Mesenchymal stem cell (in vitro differentiated cells and primary cell): ENCODE data around the gene TMEM53.

Experiments used
- DNase-seq: peaks from one replicate; pipeline ENCODE4 v3.0.0-alpha.2; 2013
- H2AFZ ChIP-seq: one replicate; pipeline ENCODE4 v1.6.1; 2013; ENCODE audit warnings: low read depth, mild to moderate bottlenecking, control low read depth, inconsistent platforms, low read length, moderate library complexity
- H2AK5ac ChIP-seq: 2 replicates; pipeline ENCODE4 v1.6.1; 2013; ENCODE audit warnings: low read length, moderate library complexity, mild to moderate bottlenecking, inconsistent platforms; ENCODE audit not compliant: severe bottlenecking
- H2BK120ac ChIP-seq: one replicate; pipeline ENCODE4 v1.6.1; 2013; ENCODE audit warnings: low read depth, mild to moderate bottlenecking, inconsistent platforms, low read length, moderate library complexity
- H2BK12ac ChIP-seq, 2 experiments: one replicate each; pipeline ENCODE4 v1.6.1; 2013; ENCODE audit warnings: inconsistent platforms in 2 of 2, low read length in 2 of 2, mild to moderate bottlenecking in 2 of 2, moderate library complexity in 2 of 2, control low read depth in 1 of 2
- H2BK15ac ChIP-seq: one replicate; pipeline ENCODE4 v1.6.1; 2013; ENCODE audit warnings: mild to moderate bottlenecking, low read depth, inconsistent platforms; ENCODE audit not compliant: poor library complexity, severe bottlenecking
- H2BK5ac ChIP-seq: 2 replicates; pipeline ENCODE4 v1.6.1; 2013; ENCODE audit warnings: low read depth, mild to moderate bottlenecking, low read length, control low read depth, inconsistent platforms; ENCODE audit not compliant: poor library complexity, severe bottlenecking
- H3K14ac ChIP-seq, 2 experiments: one replicate each; pipeline ENCODE4 v1.6.1; 2013; ENCODE audit warnings: inconsistent platforms in 2 of 2, low read length in 2 of 2, control low read depth in 1 of 2, mild to moderate bottlenecking in 1 of 2, moderate library complexity in 1 of 2
- H3K18ac ChIP-seq, 2 experiments: one replicate each; pipeline ENCODE4 v1.6.1; 2013; ENCODE audit warnings: inconsistent platforms in 2 of 2, low read length in 2 of 2, control low read depth in 1 of 2, low read depth in 1 of 2, mild to moderate bottlenecking in 1 of 2
- H3K23ac ChIP-seq, 2 experiments: one replicate each; pipeline ENCODE4 v1.6.1; 2013; ENCODE audit warnings: inconsistent platforms in 2 of 2, low read length in 2 of 2, mild to moderate bottlenecking in 2 of 2, moderate library complexity in 2 of 2, control low read depth in 1 of 2
- H3K27ac ChIP-seq: 2 replicates; pipeline ENCODE4 v1.5.1; 2013; ENCODE audit warnings: mild to moderate bottlenecking, moderate library complexity, low read length, control low read depth, inconsistent platforms; ENCODE audit not compliant: poor library complexity, severe bottlenecking
- H3K27me3 ChIP-seq, 2 experiments: 2 replicates each; pipeline versions ENCODE4 v1.6.1 to v1.7.0; 2013; ENCODE audit warnings: low read length in 2 of 2, mild to moderate bottlenecking in 2 of 2, moderate library complexity in 2 of 2, control low read depth in 1 of 2, inconsistent platforms in 1 of 2; ENCODE audit not compliant: control insufficient read depth in 1 of 2, insufficient read depth in 1 of 2
- H3K36me3 ChIP-seq, 2 experiments: 2 replicates each; pipeline versions ENCODE4 v1.6.1 to v1.7.0; 2013; ENCODE audit warnings: low read length in 2 of 2, control low read depth in 1 of 2, inconsistent platforms in 1 of 2, low read depth in 1 of 2, mild to moderate bottlenecking in 1 of 2; ENCODE audit not compliant: insufficient read depth in 2 of 2, control insufficient read depth in 1 of 2
- H3K4ac ChIP-seq, 2 experiments: one replicate each; pipeline ENCODE4 v1.6.1; 2013; ENCODE audit warnings: inconsistent platforms in 2 of 2, low read length in 2 of 2, mild to moderate bottlenecking in 2 of 2, moderate library complexity in 2 of 2, control low read depth in 1 of 2, low read depth in 1 of 2
- H3K4me1 ChIP-seq: 2 replicates; pipeline ENCODE4 v1.6.1; 2013; ENCODE audit warnings: low read depth, low read length, control low read depth; ENCODE audit not compliant: control insufficient read depth, insufficient read depth
- H3K4me2 ChIP-seq: 2 replicates; pipeline ENCODE4 v1.6.1; 2013; ENCODE audit warnings: low read length, mild to moderate bottlenecking, inconsistent platforms; ENCODE audit not compliant: poor library complexity, severe bottlenecking
- H3K4me3 ChIP-seq, 2 experiments: 2 replicates each; pipeline versions ENCODE4 v1.5.1 to v1.7.0; 2013; ENCODE audit warnings: low read length in 2 of 2, mild to moderate bottlenecking in 2 of 2, control low read depth in 1 of 2, low read depth in 1 of 2; ENCODE audit not compliant: insufficient read depth in 1 of 2
- H3K79me1 ChIP-seq: replicated peaks from 2 replicates; pipeline ENCODE4 v1.6.1; 2013; ENCODE audit warnings: mild to moderate bottlenecking, control low read depth, low read length, inconsistent platforms; ENCODE audit not compliant: poor library complexity, severe bottlenecking
- H3K9ac ChIP-seq: 2 replicates; pipeline ENCODE4 v1.7.0; 2013; ENCODE audit warnings: mild to moderate bottlenecking, low read length, moderate library complexity
- H3K9me3 ChIP-seq: 2 replicates; pipeline ENCODE4 v1.7.0; 2013; ENCODE audit warnings: mild to moderate bottlenecking, low read length; ENCODE audit not compliant: control insufficient read depth
- H4K8ac ChIP-seq: one replicate; pipeline ENCODE4 v1.6.1; 2013; ENCODE audit warnings: inconsistent platforms, mild to moderate bottlenecking, low read length, moderate library complexity
- H4K91ac ChIP-seq: one replicate; pipeline ENCODE4 v1.6.1; 2013; ENCODE audit warnings: mild to moderate bottlenecking, low read length, inconsistent platforms
- WGBS: methylation state at CpG from one replicate; pipeline ENCODE4 v1.1.7; 2013; ENCODE audit warnings: mixed read lengths; 5-methylcytosine and 5-hydroxymethylcytosine counted together

The TMEM53 gene

GRCh38 chr1:44619261-44619900 is 54.9 kb downstream of the TMEM53 start:
- Histone ChIP-seq H2BK5ac (no peak overlapping the region), H2BK12ac (no peak overlapping the region), H4K8ac (no peak overlapping the region), H2AK5ac (no peak overlapping the region), H3K14ac (no peak overlapping the region), H3K27ac (no peak overlapping the region), H3K27me3 (peaks cover 14 to 45% of the 10 kb centered on the region in 2 experiments), H3K4me1 (peaks cover 10% of the 10 kb centered on the region), H2BK15ac (no peak overlapping the region), H2AFZ (no peak overlapping the region), H3K4me3 (no peak overlapping the region), H3K79me1 (no peaks in the 10 kb centered on the region), H3K18ac (no peak overlapping the region), H3K9me3 (no peaks in the 10 kb centered on the region), H3K36me3 (no peaks in the 10 kb centered on the region), H2BK120ac (no peak overlapping the region), H3K9ac (no peak overlapping the region), H3K23ac (no peak overlapping the region), H4K91ac (no peak overlapping the region), H3K4me2 (no peak overlapping the region), H3K4ac (no peak overlapping the region)
- 70% methylated on average over 9 of the region's 12 CpGs for WGBS
- DNase-seq: no peak

GRCh38 chr1:44617703-44618029 is 56.6 kb downstream of the TMEM53 start:
- H3K4me2 ChIP-seq: no peak overlapping the region
- H3K18ac ChIP-seq: no peak overlapping the region
- H2BK15ac ChIP-seq: no peak overlapping the region
- H4K91ac ChIP-seq: no peak overlapping the region
- peak overlapping the region; percentile 49 for H3K9ac ChIP-seq
- H3K36me3 ChIP-seq: no peaks in the 10 kb centered on the region
- 47% methylated on average over 1 of the region's 1 CpG for WGBS
- no peak overlapping the region for H3K27ac ChIP-seq
- H3K23ac ChIP-seq: no peak overlapping the region
- H3K14ac ChIP-seq: no peak overlapping the region
- no peak for DNase-seq
- no peak overlapping the region for H2BK120ac ChIP-seq
- H2BK5ac ChIP-seq: no peak overlapping the region
- peaks cover 10% of the 10 kb centered on the region for H3K4me1 ChIP-seq
- H2AK5ac ChIP-seq: no peak overlapping the region
- no peak overlapping the region for H4K8ac ChIP-seq
- H3K9me3 ChIP-seq: no peaks in the 10 kb centered on the region
- H2BK12ac ChIP-seq: no peak overlapping the region
- peak overlapping the region in 1 of 2 experiments; percentile 71 for H3K4me3 ChIP-seq
- peaks cover 11 to 51% of the 10 kb centered on the region in 2 experiments for H3K27me3 ChIP-seq
- no peak overlapping the region for H3K4ac ChIP-seq
- no peaks in the 10 kb centered on the region for H3K79me1 ChIP-seq
- H2AFZ ChIP-seq: no peak overlapping the region

GRCh38 chr1:44616991-44617702 is 57.1 kb downstream of the TMEM53 start:
- H3K9ac ChIP-seq: peak overlapping the region; percentile 49
- peak overlapping the region in 1 of 2 experiments; percentile 75 for H3K23ac ChIP-seq
- WGBS: 2% methylated on average over 42 of the region's 63 CpGs

GRCh38 chr1:44616284-44616990 is 57.8 kb downstream of the TMEM53 start:
- H3K27me3 ChIP-seq: peaks cover 17 to 59% of the 10 kb centered on the region in 2 experiments
- no peak for DNase-seq
- no peak overlapping the region for H4K91ac ChIP-seq
- H2AFZ ChIP-seq: no peak overlapping the region
- no peak overlapping the region for H2BK12ac ChIP-seq
- peak overlapping the region in 1 of 2 experiments; percentile 45 for H3K14ac ChIP-seq
- no peak overlapping the region for H3K4ac ChIP-seq
- peak overlapping the region in 1 of 2 experiments; percentile 62 for H3K23ac ChIP-seq
- peak overlapping the region in 1 of 2 experiments; percentile 14 for H3K18ac ChIP-seq
- H3K4me3 ChIP-seq: peak overlapping the region in 1 of 2 experiments; percentile 71
- WGBS: 67% methylated on average over 2 of the region's 4 CpGs
- H3K27ac ChIP-seq: no peak overlapping the region
- no peak overlapping the region for H4K8ac ChIP-seq
- H3K4me2 ChIP-seq: peak overlapping the region; percentile 47
- no peak overlapping the region for H2BK120ac ChIP-seq
- H3K9ac ChIP-seq: peak overlapping the region; percentile 49
- H3K4me1 ChIP-seq: peaks cover 10% of the 10 kb centered on the region
- no peaks in the 10 kb centered on the region for H3K79me1 ChIP-seq
- no peak overlapping the region for H2BK15ac ChIP-seq
- no peaks in the 10 kb centered on the region for H3K9me3 ChIP-seq
- H2BK5ac ChIP-seq: no peak overlapping the region
- no peaks in the 10 kb centered on the region for H3K36me3 ChIP-seq
- H2AK5ac ChIP-seq: no peak overlapping the region

More at GRCh38 chr1:44616991-44617702, 57.1 kb downstream of the TMEM53 start:
- peak overlapping the region; percentile 38 to 71 for H3K4me3 ChIP-seq
- no peaks in the 10 kb centered on the region for H3K36me3 ChIP-seq
- no peak overlapping the region for H2AK5ac ChIP-seq
- no peak overlapping the region for H2BK5ac ChIP-seq
- no peak overlapping the region for H2BK12ac ChIP-seq
- H3K27ac ChIP-seq: no peak overlapping the region
- no peaks in the 10 kb centered on the region for H3K79me1 ChIP-seq
- peak; percentile 41 for DNase-seq
- no peak overlapping the region for H4K8ac ChIP-seq
- peak overlapping the region; percentile 33 for H2BK15ac ChIP-seq
- H3K18ac ChIP-seq: peak overlapping the region; percentile 14 to 37
- no peak overlapping the region for H4K91ac ChIP-seq
- no peak overlapping the region for H2BK120ac ChIP-seq
- H3K4me1 ChIP-seq: peaks cover 10% of the 10 kb centered on the region
- peak overlapping the region in 1 of 2 experiments; percentile 45 for H3K14ac ChIP-seq
- H3K4ac ChIP-seq: no peak overlapping the region
- H3K27me3 ChIP-seq: peaks cover 11 to 54% of the 10 kb centered on the region in 2 experiments
- no peaks in the 10 kb centered on the region for H3K9me3 ChIP-seq
- H3K4me2 ChIP-seq: peak overlapping the region; percentile 47
- peak overlapping the region; percentile 55 for H2AFZ ChIP-seq
